H1 (cell line): ENCODE measurements around the gene SBNO2.

Source experiments
- BACH1 ChIP-seq: IDR thresholded peaks from 2 replicates; pipeline ENCODE4 v1.6.1; 2012; ENCODE audit warnings: low read length, improper control_type of control experiment
- CHD1 ChIP-seq: IDR thresholded peaks from 2 replicates; pipeline ENCODE4 v1.6.1; 2012; ENCODE audit warnings: low read depth, low read length, improper control_type of control experiment
- CTCF ChIP-seq, 3 experiments: IDR thresholded peaks; 1 replicate in 2 of 3; 2 replicates in 1 of 3; pipeline versions ENCODE4 v1.5.1 to v1.6.1; 2011; ENCODE audit warnings: low read length in 3 of 3, mild to moderate bottlenecking in 3 of 3, inconsistent platforms in 2 of 3, low read depth in 1 of 3, moderate library complexity in 1 of 3; ENCODE audit not compliant: insufficient read depth in 1 of 3; ENCODE audit errors: control extremely low read depth in 1 of 3
- POLR2AphosphoS5 ChIP-seq: IDR thresholded peaks from 2 replicates; pipeline ENCODE4 v1.6.1; 2011; ENCODE audit warnings: low read depth, low read length
- TAF1 ChIP-seq: IDR thresholded peaks from 2 replicates; pipeline ENCODE4 v1.6.1; 2011; ENCODE audit warnings: mild to moderate bottlenecking, low read depth, low read length
- TF ChIP-seq, protein P1 (sequence below): IDR thresholded peaks from 2 replicates; pipeline ENCODE4 v1.6.1; 2011; ENCODE audit warnings: low read depth, mild to moderate bottlenecking, low read length; ENCODE audit not compliant: insufficient read depth
- TF ChIP-seq, protein P2 (sequence below): IDR thresholded peaks from 2 replicates; pipeline ENCODE4 v1.6.1; 2012; ENCODE audit warnings: inconsistent platforms

- TF ChIP-seq TAF1 (no peak), BACH1 (no peak), POLR2AphosphoS5 (no peak), CHD1 (no peak), CTCF (IDR thresholded peaks at IDR 0.05; ENCODE audit: control extremely low read depth in 1 of 3, insufficient read depth in 1 of 3, low read depth in 1 of 3, low read length in 3 of 3) (peak in 2 of 3 experiments; percentile 24 to 33; a peak in 1 of 4 replicates)
- TF ChIP-seq, protein P1, sequence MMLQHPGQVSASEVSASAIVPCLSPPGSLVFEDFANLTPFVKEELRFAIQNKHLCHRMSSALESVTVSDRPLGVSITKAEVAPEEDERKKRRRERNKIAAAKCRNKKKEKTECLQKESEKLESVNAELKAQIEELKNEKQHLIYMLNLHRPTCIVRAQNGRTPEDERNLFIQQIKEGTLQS = no peak
- TF ChIP-seq, protein P2, sequence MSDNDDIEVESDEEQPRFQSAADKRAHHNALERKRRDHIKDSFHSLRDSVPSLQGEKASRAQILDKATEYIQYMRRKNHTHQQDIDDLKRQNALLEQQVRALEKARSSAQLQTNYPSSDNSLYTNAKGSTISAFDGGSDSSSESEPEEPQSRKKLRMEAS = no peak
Observed at GRCh38 chr19:1220477-1220930, 46.4 kb upstream of the SBNO2 start.
